ENCODE results near the gene ZNF318.

The ZNF318 gene

GRCh38 chr6:43286980-43287716, 82.3 kb downstream of the ZNF318 start:
- DNase-seq (ENCODE audit: low read depth in 2 of 2, low spot score in 1 of 2) = no peak

DNA sequence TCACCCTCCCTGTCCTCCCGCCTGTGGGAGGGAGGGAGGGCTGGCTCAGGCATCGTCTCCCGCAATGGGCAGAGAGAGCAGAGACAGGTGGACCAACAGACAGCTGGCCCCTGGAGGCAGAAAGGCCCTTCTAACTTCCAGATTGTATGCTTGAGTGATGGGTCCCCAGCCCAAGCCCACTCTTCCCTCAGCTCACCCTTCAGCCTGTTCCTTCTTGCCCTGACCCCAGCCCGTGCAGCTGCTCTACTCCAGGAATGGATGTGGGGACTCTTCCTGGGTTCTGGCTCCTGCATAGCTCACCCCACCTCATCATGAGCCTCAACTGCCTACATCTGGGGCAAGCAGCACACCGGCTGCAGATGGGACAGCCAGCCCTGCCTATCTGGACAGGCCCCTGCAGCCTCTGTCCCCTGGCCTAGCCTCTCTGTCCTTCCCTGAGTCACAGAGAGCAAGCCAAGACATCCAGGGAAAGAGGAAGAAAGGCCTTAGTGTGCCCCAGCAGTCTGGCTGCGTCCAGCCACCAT, 82.9 kb downstream of the ZNF318 start:
- DNase-seq (ENCODE audit: low read depth in 2 of 2, low spot score in 1 of 2) = no peak

Data from stimulated activated CD8-positive, alpha-beta memory T cell treated with anti-CD3 and anti-CD28 coated beads, Interleukin-4, amount 100 ng/mL, for 1 hour (primary cell).